ENCODE measurements around the gene FBXL22. TPM values are rescaled to one million over a fixed set of nuclear protein-coding genes. Genes with fewer than 3 reads are reported as not detected.

Gene FBXL22
- total and polyA plus RNA-seq, 8 donors: 0.28 to 2.1 (median 0.90) TPM

GRCh38 chr15:63626955-63627354, 29.8 kb downstream of the FBXL22 start:
- no peak for TF ChIP-seq CTCF (IDR thresholded peaks at IDR 0.05)
- FAIRE-seq (no peak), DNase-seq (no peak), ATAC-seq (no peak)
- Histone ChIP-seq H3K9me3 (no peaks in the 10 kb centered on the region), H3K4me1 (no peaks in the 10 kb centered on the region), H3K27me3 (no peaks in the 10 kb centered on the region), H3K27ac (no peak overlapping the region), H3K4me3 (no peak overlapping the region), H3K36me3 (peaks cover 2 to 64% (median 26%) of the 10 kb centered on the region in 3 donors)
- 97% methylated on average over 1 of the region's 1 CpG for WGBS, 2 donors
- intact Hi-C loops (cut with DNase I): no loop called here

- TF ChIP-seq CTCF (IDR thresholded peaks at IDR 0.05): no peak
- H3K36me3 ChIP-seq: peaks cover 2 to 61% (median 21%) of the 10 kb centered on the region in 3 donors
- ATAC-seq (peak in 3 of 4 donors; percentile 40 to 78 (median 72)), DNase-seq (no peak), FAIRE-seq (no peak)
- no peaks in the 10 kb centered on the region for H3K4me1 ChIP-seq
- intact Hi-C loops (cut with DNase I): no loop called here
- no peaks in the 10 kb centered on the region for H3K27me3 ChIP-seq
- H3K9me3 ChIP-seq: no peaks in the 10 kb centered on the region
- 79 to 81% methylated on average over 13 of the region's 13 CpGs for WGBS, 2 donors
- no peak overlapping the region for H3K27ac ChIP-seq
- H3K4me3 ChIP-seq: no peak overlapping the region
These were observed 31.1 kb downstream of the FBXL22 start for GRCh38 chr15:63628123-63628822.

- H3K27ac ChIP-seq: no peak overlapping the region
- H3K27me3 ChIP-seq: no peaks in the 10 kb centered on the region
- no peaks in the 10 kb centered on the region for H3K9me3 ChIP-seq
- peaks cover 0 to 56% (median 19%) of the 10 kb centered on the region in 3 donors for H3K36me3 ChIP-seq
- DNase-seq: no peak
- H3K4me1 ChIP-seq: no peaks in the 10 kb centered on the region
- TF ChIP-seq CTCF (IDR thresholded peaks at IDR 0.05): no peak
- ATAC-seq: no peak
- no peak overlapping the region for H3K4me3 ChIP-seq
- WGBS, 2 donors: 93 to 98% methylated on average over 7 of the region's 7 CpGs
- intact Hi-C loops (cut with DNase I): no loop called here
- FAIRE-seq: no peak
These were observed 33.0 kb downstream of the FBXL22 start for GRCh38 chr15:63630036-63630751.

- TF ChIP-seq CTCF (IDR thresholded peaks at IDR 0.05): no peak
- H3K4me3 ChIP-seq: no peak overlapping the region
- WGBS, 2 donors: 82 to 89% methylated on average over 2 of the region's 2 CpGs
- no peak for FAIRE-seq
- H3K9me3 ChIP-seq: no peaks in the 10 kb centered on the region
- DNase-seq: no peak
- intact Hi-C loops (cut with DNase I): no loop called here
- H3K27ac ChIP-seq: no peak overlapping the region
- H3K36me3 ChIP-seq: peaks cover 0 to 59% (median 13%) of the 10 kb centered on the region in 3 donors
- no peaks in the 10 kb centered on the region for H3K4me1 ChIP-seq
- no peaks in the 10 kb centered on the region for H3K27me3 ChIP-seq
- no peak for ATAC-seq
These were observed 36.1 kb downstream of the FBXL22 start for GRCh38 chr15:63633312-63633711.

GRCh38 chr15:63634154-63634553, 37.0 kb downstream of the FBXL22 start:
- H3K36me3 ChIP-seq: peaks cover 0 to 61% (median 13%) of the 10 kb centered on the region in 3 donors

More at GRCh38 chr15:63634154-63634553, 37.0 kb downstream of the FBXL22 start:
- WGBS, 2 donors: 77 to 83% methylated on average over 1 of the region's 1 CpG
- intact Hi-C loops (cut with DNase I): no loop called here
- Histone ChIP-seq H3K4me1 (no peaks in the 10 kb centered on the region), H3K4me3 (no peak overlapping the region), H3K9me3 (no peaks in the 10 kb centered on the region), H3K27me3 (no peaks in the 10 kb centered on the region), H3K27ac (no peak overlapping the region)
- TF ChIP-seq CTCF (IDR thresholded peaks at IDR 0.05): no peak
- ATAC-seq (no peak), DNase-seq (no peak), FAIRE-seq (no peak)
